ENCODE results near the gene MRPL18. TPM values are rescaled to one million over a fixed set of nuclear protein-coding genes. Genes with fewer than 3 reads are reported as not detected.
"Not testable (repeated sequence)": the region's sequence is repeated elsewhere in the genome, so short reads cannot be mapped to it uniquely, and the experiment has no call there.

MRPL18 gene
- total and polyA plus RNA-seq, 5 donors = 56.7 to 107 (median 64.9) TPM

DNA sequence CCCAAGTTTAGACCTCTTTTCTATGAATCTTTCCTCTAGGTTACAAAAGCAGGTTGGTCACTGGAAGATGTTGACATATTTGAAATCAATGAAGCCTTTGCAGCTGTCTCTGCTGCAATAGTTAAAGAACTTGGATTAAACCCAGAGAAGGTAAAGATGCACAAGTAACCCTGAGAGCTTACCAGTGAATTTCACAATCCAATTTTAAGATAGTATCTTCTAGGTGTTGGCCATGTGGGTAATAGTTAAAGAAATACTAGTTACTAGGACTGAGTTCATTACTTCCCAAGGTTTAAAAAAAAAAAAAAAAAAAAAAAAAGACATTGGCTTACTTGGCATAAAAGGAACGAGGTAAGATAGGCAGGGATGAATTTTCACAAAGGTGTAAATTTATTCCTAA lies 12.1 kb upstream of the MRPL18 start:
- DNase-seq (no peak), ATAC-seq (no peak)
- Histone ChIP-seq H3K4me1 (ENCODE audit: control insufficient read depth, insufficient read depth, low read length) (no peaks in the 10 kb centered on the region), H3K4me3 (ENCODE audit: low read length) (no peak overlapping the region), H3K27ac (ENCODE audit: low read length) (no peak overlapping the region), H3K9me3 (ENCODE audit: control insufficient read depth, low read length) (no peaks in the 10 kb centered on the region), H3K27me3 (ENCODE audit: control insufficient read depth, insufficient read depth) (no peaks in the 10 kb centered on the region)
- 50% methylated on average over 1 of the region's 1 CpG for WGBS
- intact Hi-C loops (cut with DNase I) = no loop called here

DNA sequence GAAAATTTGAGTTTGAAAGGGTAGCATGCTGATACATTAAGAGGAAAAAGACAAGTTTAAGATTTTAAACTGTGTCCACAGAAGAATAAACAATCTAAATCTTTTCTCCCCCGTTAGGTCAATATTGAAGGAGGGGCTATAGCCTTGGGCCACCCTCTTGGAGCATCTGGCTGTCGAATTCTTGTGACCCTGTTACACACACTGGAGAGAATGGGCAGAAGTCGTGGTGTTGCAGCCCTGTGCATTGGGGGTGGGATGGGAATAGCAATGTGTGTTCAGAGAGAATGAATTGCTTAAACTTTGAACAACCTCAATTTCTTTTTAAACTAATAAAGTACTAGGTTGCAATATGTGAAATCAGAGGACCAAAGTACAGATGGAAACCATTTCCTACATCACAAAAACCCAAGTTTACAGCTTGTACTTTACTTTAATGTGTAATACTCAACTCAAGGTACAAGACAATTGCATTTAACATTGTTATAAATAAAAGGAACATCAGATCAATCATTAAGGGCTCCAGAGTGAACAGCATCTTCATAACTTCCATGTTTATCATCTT lies 11.6 kb upstream of the MRPL18 start:
- H3K4me3 ChIP-seq (ENCODE audit: low read length) = no peak overlapping the region
- no peak overlapping the region for H3K27ac ChIP-seq (ENCODE audit: low read length)
- DNase-seq (no peak), ATAC-seq (no peak)
- H3K27me3 ChIP-seq (ENCODE audit: control insufficient read depth, insufficient read depth) = no peaks in the 10 kb centered on the region
- intact Hi-C loops (cut with DNase I) = no loop called here
- 76% methylated on average over 3 of the region's 3 CpGs for WGBS
- H3K4me1 ChIP-seq (ENCODE audit: control insufficient read depth, insufficient read depth, low read length) = no peaks in the 10 kb centered on the region
- no peaks in the 10 kb centered on the region for H3K9me3 ChIP-seq (ENCODE audit: control insufficient read depth, low read length)

DNA sequence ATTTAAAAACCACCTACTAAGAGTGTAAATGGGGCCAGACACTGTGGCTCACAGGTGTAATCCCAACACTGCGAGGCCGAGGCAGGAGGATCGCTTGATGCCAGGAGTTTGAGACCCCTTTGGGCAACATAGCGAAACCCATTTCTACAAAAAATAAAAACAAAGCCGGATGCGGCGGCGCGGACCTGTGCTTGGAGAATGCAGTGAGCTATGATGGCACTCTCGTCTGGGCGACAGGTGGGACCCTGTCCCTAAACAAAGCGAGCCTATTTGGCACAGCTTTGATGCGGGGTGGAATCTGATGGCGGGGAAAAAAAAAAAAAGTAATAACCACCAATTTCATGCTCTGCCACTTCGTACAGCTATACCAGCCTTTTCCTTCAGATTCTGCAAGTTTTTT lies 2.0 kb upstream of the MRPL18 start:
- WGBS = 33% methylated on average over 15 of the region's 15 CpGs
- intact Hi-C loops (cut with DNase I) = loop anchor here in 2 of 4 donors (5.0 kb wide), 2 partner anchors 61 to 96 kb away; partner anchors contain the start of genes SOD2 (in 1 of the 2) and WTAP (in 1 of the 2)
- Histone ChIP-seq H3K4me1 (ENCODE audit: control insufficient read depth, insufficient read depth, low read length) (peaks cover 8% of the 10 kb centered on the region), H3K27me3 (ENCODE audit: control insufficient read depth, insufficient read depth) (no peaks in the 10 kb centered on the region), H3K9me3 (ENCODE audit: control insufficient read depth, low read length) (no peaks in the 10 kb centered on the region), H3K27ac (ENCODE audit: low read length) (no peak overlapping the region), H3K4me3 (ENCODE audit: low read length) (peak overlapping the region; percentile 87)
- DNase-seq (no peak), ATAC-seq (no peak)

DNA sequence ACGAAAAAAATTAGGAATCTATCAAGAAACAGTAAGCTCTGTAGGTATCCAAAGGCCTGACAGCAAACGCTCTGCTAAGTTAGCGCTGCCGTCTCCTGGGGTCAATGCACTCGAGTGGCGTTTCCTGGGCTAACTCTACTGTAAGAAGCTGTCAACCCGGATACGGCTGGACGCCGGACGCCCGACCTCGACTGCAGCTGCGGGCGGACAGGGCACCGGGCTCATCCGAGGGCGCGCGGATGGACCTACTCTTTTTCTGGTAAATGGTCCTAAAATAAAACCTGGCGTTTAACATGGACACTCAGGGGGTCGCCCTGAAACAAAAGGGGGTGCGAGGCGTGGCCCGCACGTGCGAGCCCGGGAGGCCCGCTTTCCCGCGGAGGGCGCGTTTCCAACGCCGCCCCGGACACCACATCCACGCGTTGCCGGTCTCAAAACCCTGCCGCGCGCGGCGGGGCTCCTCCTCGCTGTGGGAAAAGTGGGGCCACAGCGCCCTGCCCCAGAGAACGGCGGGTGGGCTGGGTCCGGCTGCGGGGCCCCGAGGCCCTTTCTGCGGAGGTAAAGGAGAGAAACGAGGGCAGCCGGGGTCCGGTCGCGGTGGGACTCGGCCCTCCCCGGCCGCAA lies 1.4 kb upstream of the MRPL18 start:
- Histone ChIP-seq H3K27ac (ENCODE audit: low read length) (peak overlapping the region; percentile 83), H3K4me3 (ENCODE audit: low read length) (peak overlapping the region; percentile 87), H3K27me3 (ENCODE audit: control insufficient read depth, insufficient read depth) (no peaks in the 10 kb centered on the region), H3K4me1 (ENCODE audit: control insufficient read depth, insufficient read depth, low read length) (peaks cover 8% of the 10 kb centered on the region), H3K9me3 (ENCODE audit: control insufficient read depth, low read length) (no peaks in the 10 kb centered on the region)
- under 1% methylated on average over 60 of the region's 60 CpGs for WGBS
- intact Hi-C loops (cut with DNase I) = loop anchor here in 2 of 4 donors (5.0 kb wide), 2 partner anchors 62 to 97 kb away; partner anchors contain the start of genes SOD2 (in 1 of the 2) and WTAP (in 1 of the 2)
- DNase-seq = peak; percentile 46 to 76 (median 69)
- ATAC-seq = peak in 1 of 2 donors; percentile 18

DNA sequence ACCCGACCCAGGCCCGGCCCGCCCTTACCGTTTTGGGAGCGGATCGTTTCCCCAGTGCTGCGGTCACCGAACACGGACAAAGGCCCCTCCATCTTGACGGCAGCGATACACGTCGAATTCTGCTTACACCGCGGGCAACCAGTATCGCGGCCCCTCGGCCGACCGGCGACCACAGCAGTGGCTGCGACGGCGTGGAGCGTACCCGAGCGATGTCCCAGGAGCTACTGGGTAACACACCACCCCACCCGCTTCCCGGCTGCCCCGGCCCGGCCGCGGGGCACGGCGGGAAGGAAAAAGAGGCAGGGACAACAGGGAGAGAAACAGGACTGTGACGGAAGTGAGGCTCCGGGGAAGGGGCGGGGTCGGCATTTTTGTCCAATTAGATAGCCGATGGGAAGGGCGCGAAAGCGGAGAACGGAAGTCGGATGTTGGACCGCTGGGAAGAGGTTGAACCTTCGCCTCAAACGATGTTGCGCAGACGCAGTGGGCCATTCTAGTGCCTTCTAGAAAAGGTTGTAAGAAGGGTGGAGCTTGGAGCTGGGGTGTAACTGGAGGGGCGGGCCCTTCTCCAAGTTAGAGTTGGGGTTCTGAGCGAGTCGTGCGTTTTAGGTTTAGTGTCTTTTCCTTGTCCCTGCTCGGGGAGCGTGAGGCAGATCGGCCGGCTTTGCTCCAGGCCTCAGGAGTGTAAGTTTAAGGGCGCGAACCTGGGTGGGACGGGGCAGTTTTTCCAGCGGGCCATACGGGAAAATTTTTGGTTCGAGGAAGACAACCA lies 704 bp upstream of the MRPL18 start, which contains the start of gene TCP1:
TSS of gene TCP1 (minus strand) at position 226 of the 772 bp plus-strand sequence. CDS start at position 92, 134 bp downstream.
- ATAC-seq = peak; percentile 95
- Histone ChIP-seq H3K4me3 (ENCODE audit: low read length) (peak within 1 kb of the TSS; percentile 87), H3K27me3 (ENCODE audit: control insufficient read depth, insufficient read depth) (no peaks in the 10 kb centered on the region), H3K4me1 (ENCODE audit: control insufficient read depth, insufficient read depth, low read length) (peaks cover 8% of the 10 kb centered on the region), H3K27ac (ENCODE audit: low read length) (peak within 1 kb of the TSS; percentile 97), H3K9me3 (ENCODE audit: control insufficient read depth, low read length) (no peaks in the 10 kb centered on the region)
- whole genome bisulfite sequencing = under 1% methylated on average over 64 of the region's 64 CpGs
- intact Hi-C loops (cut with DNase I) = loop anchor here in 2 of 4 donors (5.0 kb wide), 2 partner anchors 62 to 97 kb away; partner anchors contain the start of genes SOD2 (in 1 of the 2) and WTAP (in 1 of the 2)
- DNase-seq = peak; percentile 99 to 100 (median 100)

DNA sequence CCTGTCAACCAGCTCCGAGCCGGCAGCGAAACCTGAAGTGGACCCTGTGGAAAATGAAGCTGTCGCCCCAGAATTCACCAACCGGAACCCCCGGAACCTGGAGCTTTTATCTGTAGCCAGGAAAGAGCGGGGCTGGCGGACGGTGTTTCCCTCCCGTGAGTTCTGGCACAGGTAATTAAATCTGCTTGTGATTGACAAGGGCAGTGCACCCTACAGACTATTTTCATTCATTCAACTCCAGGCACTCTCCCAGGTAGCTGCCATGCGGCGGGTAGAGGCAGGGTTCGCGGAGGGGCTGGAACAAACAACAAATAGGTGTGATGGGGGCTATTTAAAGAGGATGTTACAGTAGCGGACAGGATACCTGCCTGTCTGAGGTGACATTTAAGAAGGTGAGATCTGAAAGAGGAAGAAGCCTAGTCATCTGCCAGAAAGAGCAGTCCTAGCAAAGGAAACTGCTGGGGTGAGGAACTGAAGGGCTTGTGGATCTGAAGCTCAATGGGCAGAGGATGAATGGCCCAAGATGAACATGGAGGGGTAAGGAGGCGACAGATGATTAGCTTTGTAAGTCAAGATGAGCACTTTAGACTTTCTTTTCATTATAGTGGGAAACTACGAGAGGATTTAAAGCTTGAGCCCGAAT lies 810 bp downstream of the MRPL18 start:
- ATAC-seq (no peak), DNase-seq (peak in 1 of 3 donors; percentile 58)
- Histone ChIP-seq H3K9me3 (ENCODE audit: control insufficient read depth, low read length) (no peaks in the 10 kb centered on the region), H3K4me1 (ENCODE audit: control insufficient read depth, insufficient read depth, low read length) (peaks cover 8% of the 10 kb centered on the region), H3K27ac (ENCODE audit: low read length) (peak overlapping the region; percentile 77), H3K4me3 (ENCODE audit: low read length) (peak overlapping the region; percentile 83), H3K27me3 (ENCODE audit: control insufficient read depth, insufficient read depth) (no peaks in the 10 kb centered on the region)
- intact Hi-C loops (cut with DNase I) = no loop called here
- WGBS = 16% methylated on average over 18 of the region's 18 CpGs

DNA sequence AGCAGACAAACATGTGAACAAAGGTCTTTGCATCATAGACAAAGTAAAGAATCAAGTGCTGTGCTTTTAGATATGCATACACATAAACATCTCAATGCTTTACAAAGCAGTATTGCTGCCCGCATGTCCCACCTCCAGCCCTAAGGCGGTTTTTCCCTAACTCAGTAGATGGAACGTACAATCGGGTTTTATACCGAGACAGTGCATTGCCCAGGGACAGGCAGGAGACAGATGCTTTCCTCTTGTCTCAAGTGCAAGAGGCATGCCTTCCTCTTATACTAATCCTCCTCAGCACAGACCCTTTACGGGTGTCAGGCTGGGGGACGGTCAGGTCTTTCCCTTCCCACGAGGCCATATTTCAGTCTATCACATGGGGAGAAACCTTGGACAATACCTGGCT lies 4.7 kb downstream of the MRPL18 start:
- H3K27me3 ChIP-seq (ENCODE audit: control insufficient read depth, insufficient read depth); H3K9me3 ChIP-seq (ENCODE audit: control insufficient read depth, low read length); DNase-seq; intact Hi-C loops (cut with DNase I); H3K27ac ChIP-seq (ENCODE audit: low read length); H3K4me3 ChIP-seq (ENCODE audit: low read length); H3K4me1 ChIP-seq (ENCODE audit: control insufficient read depth, insufficient read depth, low read length); ATAC-seq: not testable (repeated sequence)
- 72% methylated on average over 8 of the region's 8 CpGs for WGBS

DNA sequence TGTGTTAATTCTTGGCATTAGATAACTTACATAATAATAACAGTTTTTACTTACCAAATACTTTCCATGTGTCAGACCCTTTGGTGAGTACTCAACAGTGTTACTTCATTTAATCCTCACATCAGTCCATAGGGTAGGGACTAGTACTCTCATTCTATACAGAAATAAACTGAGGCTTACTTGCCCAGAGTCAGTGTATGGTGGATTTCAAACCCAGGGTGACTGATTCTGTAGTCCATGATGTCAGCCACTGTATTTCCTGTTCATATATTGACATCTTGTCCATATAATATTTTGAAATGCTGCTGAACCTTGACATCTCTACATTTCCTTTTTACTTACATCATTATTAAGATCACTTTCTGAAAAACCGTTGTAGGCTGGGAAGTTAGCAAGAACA lies 7.3 kb downstream of the MRPL18 start:
- Histone ChIP-seq H3K9me3 (ENCODE audit: control insufficient read depth, low read length) (no peaks in the 10 kb centered on the region), H3K4me1 (ENCODE audit: control insufficient read depth, insufficient read depth, low read length) (no peaks in the 10 kb centered on the region), H3K27me3 (ENCODE audit: control insufficient read depth, insufficient read depth) (no peaks in the 10 kb centered on the region), H3K27ac (ENCODE audit: low read length) (no peak overlapping the region), H3K4me3 (ENCODE audit: low read length) (no peak overlapping the region)
- 41% methylated on average over 1 of the region's 1 CpG for WGBS
- intact Hi-C loops (cut with DNase I) = no loop called here
- ATAC-seq = no peak
- DNase-seq = no peak

DNA sequence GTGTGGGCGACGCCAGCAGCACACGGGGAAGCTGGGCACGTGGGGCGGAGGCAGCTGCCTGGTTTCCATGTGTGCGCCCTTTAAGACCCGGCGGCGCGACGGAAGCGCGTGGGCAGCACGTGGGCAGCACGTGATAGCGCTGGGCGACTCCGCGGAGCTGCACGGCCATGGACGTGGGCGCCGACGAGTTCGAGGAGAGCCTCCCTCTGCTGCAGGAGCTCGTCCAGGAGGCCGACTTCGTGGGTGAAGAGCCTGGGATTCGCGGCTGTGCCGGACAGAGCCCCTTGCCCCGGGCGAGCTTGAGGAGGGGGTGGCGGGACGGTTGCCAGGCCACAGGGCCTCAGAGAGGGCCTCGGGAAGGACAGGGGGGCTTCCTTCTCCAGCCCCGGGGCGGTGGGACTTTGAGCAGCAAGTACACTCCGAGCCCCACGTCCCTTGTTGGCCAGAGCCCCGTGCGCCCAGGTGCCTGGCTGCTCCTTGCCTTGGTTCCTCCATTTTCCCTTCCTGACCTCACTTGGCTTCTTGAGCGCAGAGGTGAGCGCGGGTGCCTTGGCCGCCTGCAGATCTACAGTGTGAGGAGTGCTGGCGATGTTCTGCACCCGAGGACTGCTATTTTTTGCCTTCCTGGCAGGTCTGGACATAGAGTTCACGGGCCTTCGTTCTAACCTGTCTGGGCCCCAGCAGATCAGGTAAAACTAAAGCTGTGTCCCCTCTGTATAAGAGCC lies 10.0 kb downstream of the MRPL18 start, which contains the start of gene PNLDC1:
TSS of gene PNLDC1 (plus strand) at position 136 of the 725 bp plus-strand sequence. CDS start at position 168, 32 bp downstream.
- Histone ChIP-seq H3K27me3 (ENCODE audit: control insufficient read depth, insufficient read depth) (no peaks in the 10 kb centered on the region), H3K4me3 (ENCODE audit: low read length) (no peak within 1 kb of the TSS), H3K4me1 (ENCODE audit: control insufficient read depth, insufficient read depth, low read length) (no peaks in the 10 kb centered on the region), H3K9me3 (ENCODE audit: control insufficient read depth, low read length) (no peaks in the 10 kb centered on the region), H3K27ac (ENCODE audit: low read length) (no peak within 1 kb of the TSS)
- DNase-seq (no peak), ATAC-seq (peak in 1 of 2 donors; percentile 19)
- intact Hi-C loops (cut with DNase I) = no loop called here
- 85% methylated on average over 50 of the region's 50 CpGs for WGBS

DNA sequence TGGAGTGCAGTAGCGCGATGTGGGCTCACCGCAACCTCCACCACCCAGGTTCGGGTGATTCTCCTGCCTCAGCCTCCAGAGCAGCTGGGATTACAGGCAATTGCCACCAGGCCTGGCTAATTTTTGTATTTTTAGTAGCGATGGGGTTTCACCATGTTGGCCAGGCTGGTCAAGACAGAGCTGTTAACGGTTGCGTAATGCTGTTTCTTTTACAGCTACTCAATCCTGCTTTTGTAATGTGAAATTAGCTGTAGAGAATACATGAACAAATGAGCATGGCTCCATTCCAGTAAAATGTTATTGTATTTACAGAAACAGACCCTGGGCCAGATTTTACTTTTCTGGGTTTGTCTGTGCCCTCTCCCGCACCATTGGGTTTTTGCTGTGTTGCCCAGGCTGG lies 11.7 kb downstream of the MRPL18 start:
- no peaks in the 10 kb centered on the region for H3K4me1 ChIP-seq (ENCODE audit: control insufficient read depth, insufficient read depth, low read length)
- no peak for DNase-seq
- H3K27ac ChIP-seq (ENCODE audit: low read length) = no peak overlapping the region
- no peak overlapping the region for H3K4me3 ChIP-seq (ENCODE audit: low read length)
- no peaks in the 10 kb centered on the region for H3K9me3 ChIP-seq (ENCODE audit: control insufficient read depth, low read length)
- WGBS = 90% methylated on average over 8 of the region's 8 CpGs
- intact Hi-C loops (cut with DNase I) = no loop called here
- no peaks in the 10 kb centered on the region for H3K27me3 ChIP-seq (ENCODE audit: control insufficient read depth, insufficient read depth)
- no peak for ATAC-seq
